GM19397 (cell line): ENCODE data around the gene SLC35F1.
A peak's percentile ranks its signal among the peaks of the same experiment; 100 is the strongest.

Source experiments
- ATAC-seq: cut with Tn5 transposase; IDR thresholded peaks from one replicate; pipeline ENCODE4 v1.9.1; 2021; ENCODE audit warnings: mild to moderate bottlenecking, moderate library complexity; ENCODE audit not compliant: unreplicated experiment

The SLC35F1 gene

GRCh38 chr6:118252474-118252873 lies 345.4 kb downstream of the SLC35F1 start:
- ATAC-seq, result no peak

DNA sequence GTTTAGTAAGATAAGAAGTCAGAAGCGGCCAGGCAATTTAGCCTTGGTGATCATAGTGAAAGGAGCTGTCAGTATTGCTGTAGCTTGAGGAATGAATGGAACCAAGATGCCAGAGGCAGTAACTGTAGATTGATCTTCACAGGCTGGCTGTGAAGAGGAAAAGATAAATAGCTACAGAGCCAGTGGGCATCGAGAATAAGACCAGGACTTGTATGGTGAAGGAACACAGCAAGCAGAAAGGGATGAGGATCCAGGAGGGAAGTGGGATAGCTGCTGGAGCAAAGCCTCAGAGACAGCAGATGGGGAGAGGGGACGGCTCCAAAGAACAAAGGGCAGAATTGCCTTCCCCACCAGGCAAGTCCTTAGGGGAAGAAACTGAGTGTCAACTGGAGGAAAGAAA lies 346.7 kb downstream of the SLC35F1 start:
- no peak for ATAC-seq

DNA sequence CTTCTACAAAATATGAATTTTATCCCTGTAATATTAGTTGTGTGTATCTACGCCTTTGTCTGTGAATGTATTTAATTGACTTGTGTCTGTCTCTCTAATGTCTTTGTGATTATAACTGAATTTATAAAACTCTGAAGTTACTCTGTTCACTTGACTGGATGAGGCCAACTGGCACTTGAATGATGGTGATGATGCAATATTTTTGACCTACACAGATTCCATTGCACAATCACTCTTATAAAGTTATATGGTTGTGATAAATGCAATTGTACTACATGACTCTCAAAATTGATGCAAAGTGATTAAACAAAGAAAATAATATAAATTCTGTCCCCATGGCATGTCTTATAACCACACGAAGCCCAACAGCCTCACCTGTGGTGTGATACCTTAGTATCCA lies 353.8 kb downstream of the SLC35F1 start:
- no peak for ATAC-seq

- no peak for ATAC-seq
Measured at GRCh38 chr6:118263921-118264486, 356.9 kb downstream of the SLC35F1 start.

DNA sequence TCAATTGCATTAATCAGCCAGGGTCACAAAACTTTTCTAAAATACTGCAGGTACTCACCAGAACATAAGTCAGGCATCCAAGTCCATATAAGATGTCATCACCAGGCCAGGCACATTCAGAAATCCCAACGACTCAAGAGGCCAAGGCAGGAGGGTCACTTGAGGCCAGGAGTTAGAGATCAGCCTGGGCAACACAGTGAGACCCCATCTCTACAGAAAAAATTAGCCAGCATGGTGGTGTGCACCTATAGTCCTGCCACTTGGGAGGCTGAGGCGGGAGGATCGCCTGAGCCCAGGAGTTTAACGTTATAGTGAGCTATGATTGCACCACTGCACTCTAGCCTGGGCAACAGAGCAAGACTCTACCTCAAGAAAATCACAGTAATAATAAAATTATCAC lies 362.6 kb downstream of the SLC35F1 start:
- ATAC-seq, result no peak

DNA sequence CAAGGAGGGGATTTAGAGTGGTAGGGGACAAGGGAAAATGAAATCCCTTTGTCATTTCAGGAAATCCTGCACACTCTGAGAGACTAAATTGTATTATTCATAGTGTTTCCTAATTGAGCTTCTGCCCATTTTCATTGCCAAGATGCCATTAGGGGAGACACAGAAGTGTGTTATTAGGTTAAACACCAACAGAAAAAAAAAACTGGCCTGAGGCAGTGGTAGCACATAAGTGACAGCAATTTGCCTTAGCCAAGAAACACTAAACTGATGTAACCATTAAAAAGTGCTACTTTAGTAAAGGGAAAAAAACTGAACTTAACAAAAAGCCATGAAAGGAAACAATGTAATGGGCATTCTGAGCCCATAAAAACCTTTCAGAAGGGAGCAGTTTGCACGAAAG lies 370.6 kb downstream of the SLC35F1 start:
- no peak for ATAC-seq

- ATAC-seq, result peak; percentile 96
Measured at GRCh38 chr6:118280210-118280609, 373.1 kb downstream of the SLC35F1 start.

GRCh38 chr6:118281291-118281690 lies 374.2 kb downstream of the SLC35F1 start:
- no peak for ATAC-seq

DNA sequence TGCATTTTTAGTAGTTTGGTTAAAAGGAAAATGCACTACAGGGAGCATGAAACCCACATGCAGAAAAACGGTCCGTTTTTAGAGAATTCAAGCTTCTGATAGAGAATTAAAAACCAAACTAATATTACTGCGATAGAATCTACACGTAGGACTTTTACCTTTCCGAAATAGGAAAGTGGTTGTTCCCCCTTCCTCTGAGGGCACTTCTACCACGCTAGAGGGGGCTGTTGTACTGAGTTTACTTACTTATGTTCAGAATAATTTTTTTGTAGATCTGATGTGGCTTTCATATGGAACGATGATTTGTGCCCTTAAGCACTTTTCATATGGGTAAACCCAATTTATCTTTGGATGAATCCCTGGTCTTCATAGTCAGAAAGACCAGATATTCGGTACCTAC lies 376.7 kb downstream of the SLC35F1 start:
- no peak for ATAC-seq

DNA sequence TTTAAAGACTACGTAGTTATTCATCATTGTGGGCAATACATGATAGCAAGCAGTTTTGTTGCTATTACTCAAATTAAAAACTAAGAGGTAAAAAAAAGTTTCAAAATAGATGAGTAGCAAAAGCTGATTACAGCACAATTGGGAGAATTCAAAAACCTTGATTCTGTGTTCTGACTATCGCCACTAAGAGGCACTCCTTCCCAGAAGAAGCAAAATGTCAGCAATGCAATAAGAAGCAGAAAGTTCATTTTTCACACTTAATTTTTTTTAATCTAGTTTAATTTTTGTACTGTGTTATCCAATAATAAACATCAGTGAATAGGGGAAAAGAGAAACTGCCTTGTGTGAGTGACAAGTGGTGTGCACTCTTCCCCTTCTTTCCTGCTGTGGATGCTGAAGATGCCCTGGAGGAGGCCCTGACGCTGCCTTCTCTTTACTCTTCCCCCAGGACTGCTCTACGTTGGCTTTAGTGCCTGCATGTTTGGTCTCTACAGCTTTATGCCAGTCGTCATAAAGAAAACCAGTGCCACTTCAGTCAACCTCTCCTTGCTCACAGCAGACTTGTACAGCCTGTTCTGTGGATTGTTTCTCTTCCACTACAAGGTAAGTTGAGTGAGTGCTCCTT lies 377.8 kb downstream of the SLC35F1 start:
- ATAC-seq, result no peak

DNA sequence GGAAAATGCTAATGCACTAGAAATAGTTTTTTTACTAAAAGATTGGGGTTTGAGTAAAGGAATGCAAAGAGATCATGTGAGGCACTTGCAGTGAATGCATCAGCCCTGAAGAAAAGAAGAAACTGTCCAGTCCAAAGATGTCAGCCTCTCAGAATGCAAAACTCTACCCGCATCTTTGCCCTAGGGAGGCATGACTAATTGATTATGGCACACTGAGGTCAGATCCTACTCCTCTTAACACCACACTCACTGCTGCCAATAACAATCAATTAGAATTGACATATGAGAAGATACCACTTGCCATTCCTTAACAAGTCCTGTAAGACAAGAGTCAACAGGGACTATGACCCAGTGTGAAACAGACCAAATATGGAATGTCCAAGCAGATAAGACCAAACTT lies 378.7 kb downstream of the SLC35F1 start:
- no peak for ATAC-seq

GRCh38 chr6:118288355-118289124 lies 381.5 kb downstream of the SLC35F1 start:
- ATAC-seq, result no peak

GRCh38 chr6:118292558-118292957 lies 385.5 kb downstream of the SLC35F1 start:
- ATAC-seq, result no peak

DNA sequence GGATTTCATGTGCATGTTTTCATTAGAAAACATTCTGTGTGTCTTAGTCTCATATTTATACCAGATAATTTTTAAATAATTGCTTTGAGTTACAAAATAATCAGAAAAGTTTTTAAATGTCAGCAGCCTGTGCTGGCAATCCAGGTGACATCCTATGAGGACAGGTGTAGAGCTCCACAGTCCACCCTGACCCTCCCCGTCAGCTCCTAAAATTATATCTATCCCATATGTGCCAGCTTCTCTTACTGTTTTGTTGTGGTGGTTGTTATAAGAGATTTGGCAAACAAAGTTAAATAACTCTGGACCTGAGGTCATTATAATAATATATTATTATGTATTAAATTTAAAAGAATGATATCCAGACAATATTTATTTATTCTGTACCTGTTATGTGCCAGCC lies 387.8 kb downstream of the SLC35F1 start:
- ATAC-seq, result no peak

GRCh38 chr6:118295336-118295735 lies 388.3 kb downstream of the SLC35F1 start:
- no peak for ATAC-seq

DNA sequence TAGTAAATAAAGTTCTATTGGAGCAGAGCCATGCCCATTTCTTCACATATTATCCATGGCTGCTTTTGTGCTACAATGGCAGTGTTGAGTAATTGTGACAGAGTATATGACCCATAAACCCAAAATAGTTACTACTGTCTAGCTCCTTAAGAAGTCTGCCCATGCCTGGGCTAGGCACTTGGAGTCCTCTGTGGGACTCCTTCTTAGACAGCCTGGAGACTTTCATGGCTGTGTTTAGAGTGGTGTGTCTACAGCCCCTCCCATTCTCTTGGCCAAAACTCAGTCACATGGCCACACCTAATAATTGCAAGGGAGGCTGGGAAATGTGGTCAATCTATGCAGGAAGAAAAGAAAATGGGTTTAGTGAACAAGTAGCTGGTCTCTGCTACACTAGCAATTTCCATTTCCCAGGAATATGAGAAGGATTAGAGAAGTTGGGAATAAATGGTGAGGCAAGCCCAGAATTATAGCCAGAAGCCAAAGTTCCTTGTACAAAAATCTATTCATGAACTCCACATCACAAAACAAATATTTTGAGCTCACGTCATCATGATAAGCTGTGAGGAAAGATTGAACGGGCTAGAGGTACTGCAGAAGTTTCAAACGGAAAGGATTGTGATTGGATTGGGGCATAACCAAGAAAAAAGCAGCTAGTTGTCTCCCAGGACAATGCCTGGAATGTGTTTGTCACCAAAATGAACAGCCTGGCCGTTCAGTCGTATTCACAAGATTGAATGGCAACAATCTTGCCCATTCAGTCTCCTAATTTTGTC lies 389.3 kb downstream of the SLC35F1 start:
- no peak for ATAC-seq

DNA sequence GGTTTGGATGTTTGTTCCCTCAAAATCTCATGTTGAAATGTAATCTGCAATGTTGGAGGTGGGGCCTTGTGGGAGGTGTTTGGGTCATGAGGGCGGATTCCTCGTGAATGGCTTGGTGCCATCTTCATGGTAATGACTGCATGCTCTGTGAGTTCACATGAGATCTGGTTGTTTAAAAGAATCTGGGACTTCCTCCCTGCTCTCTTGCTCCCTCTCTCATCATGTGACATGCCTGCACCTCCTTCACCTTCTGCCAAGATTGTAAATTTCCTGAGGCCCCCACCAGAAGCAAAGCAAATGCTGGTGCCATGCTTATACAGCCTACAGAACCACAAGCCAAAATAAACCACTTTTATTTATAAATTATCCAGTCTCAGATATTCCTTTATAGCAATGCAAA lies 390.8 kb downstream of the SLC35F1 start:
- no peak for ATAC-seq

DNA sequence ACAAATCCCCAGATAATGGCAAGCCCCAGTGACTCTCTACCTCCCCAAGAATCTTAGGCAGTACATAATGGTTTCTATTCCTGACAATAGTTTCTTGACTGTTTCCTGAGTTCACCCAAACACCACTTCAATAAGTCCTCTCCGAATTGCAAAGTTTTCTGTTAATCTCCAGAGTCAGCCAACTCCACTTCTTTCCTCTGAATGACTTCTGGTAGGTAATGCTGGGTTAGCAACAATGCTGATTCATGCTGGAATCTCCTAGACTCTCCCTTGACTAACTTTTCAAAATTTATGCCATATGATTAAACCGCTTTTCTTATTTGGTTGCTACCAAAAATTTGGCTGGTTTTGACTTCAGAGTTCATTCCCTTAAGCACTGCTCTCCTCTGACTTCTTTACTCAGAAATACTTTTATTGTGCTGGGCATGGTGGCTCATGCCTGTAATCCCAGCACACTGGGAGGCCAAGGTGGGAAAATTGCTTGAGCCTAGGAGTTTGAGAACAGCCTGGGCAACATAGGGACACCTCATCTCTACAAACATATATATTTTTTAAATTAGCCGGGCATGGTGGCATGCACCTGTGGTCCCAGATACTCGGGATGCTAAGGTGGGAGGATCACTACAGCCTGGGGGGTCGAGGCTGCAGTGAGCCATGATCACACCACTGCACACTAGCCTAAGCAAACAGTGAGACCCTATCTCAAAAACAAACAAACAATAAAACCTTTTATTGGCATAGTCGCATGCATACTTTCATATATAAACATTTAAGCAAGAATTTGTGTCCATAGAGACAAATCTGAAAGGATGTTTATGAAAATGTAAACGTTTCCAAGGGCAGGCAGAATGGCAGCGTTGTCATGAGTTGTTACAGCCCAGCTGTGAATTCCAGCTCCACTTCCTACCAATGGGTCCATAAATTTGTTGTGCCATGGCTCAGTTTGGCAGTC lies 391.7 kb downstream of the SLC35F1 start:
- ATAC-seq, result no peak

DNA sequence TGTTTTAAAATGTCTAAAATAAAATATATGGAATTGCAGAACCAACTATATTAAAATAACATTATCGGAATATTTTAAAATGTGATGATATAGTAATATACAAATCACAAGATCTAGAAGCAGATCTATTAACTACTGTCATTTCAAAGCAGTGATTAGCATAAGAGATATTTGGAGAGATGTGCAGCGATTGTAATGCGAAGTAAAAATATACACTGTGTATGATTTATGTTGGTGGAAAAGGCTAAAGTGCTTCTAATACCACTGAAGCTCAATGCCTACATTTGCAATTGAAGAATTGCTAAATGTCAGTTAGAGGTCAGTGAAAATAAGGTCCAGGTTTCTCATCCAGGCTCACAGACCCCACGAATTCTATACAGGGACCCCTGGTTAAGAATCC lies 392.4 kb downstream of the SLC35F1 start:
- no peak for ATAC-seq

GRCh38 chr6:118304321-118304720 lies 397.3 kb downstream of the SLC35F1 start:
- ATAC-seq, result no peak
